ENCODE results near the gene SMPD2.

The SMPD2 gene

GRCh38 chr6:109447087-109447486, 6.6 kb downstream of the SMPD2 start:
- DNase-seq (ENCODE audit: low spot score): no peak

DNA sequence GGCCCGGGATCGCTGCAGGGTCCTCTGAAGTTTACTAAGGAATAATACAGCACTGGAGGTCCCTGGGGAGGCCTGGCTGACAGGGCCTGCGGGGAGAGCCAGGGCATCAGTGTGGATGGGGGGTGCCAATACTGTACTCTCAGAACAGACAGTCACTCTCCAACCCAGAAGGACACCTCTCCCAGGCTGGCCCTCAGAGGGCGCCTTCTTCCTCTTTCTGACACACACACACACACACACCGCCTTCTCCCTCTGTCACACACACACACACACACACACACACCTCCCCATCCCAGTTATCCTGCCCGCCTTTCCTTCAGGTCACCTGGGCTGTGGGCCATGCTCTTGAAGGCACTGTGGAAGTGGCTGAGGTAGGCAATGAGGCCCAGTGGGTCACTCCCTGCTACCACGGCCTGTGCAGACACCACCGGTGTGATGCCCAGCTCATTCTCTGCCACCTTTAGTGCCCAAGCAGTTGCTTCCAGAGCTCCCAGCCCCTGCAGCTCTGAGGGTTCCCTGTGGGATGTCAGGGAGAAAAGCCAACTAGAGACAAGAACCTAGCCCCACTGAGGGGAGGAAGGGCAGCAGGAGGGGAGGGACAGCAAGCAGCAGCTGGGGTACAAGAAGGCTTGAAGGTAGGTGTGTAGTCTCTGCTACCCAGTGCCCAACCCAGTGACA, 7.5 kb downstream of the SMPD2 start:
- no peak for DNase-seq (ENCODE audit: low spot score)

DNA sequence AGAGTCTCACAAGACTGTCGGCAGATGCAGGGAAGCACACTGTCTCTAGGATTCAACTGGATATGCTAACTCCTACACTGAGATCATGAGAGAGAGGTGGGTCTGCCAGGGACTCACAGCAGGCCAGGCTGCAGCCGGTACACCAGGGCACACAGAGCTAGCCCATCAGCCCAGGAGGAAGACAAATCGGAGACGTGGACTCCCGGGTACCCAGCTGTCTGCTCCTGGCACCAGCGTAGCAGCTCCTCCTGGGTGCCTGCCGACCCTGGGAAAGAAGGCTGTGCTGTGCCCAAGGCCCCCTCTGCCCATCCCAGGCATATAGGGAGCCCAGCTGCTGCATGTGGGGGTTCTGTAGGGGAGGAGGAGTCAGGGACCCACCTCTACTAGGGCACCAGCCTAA, 8.1 kb downstream of the SMPD2 start:
- no peak for DNase-seq (ENCODE audit: low spot score)

DNA sequence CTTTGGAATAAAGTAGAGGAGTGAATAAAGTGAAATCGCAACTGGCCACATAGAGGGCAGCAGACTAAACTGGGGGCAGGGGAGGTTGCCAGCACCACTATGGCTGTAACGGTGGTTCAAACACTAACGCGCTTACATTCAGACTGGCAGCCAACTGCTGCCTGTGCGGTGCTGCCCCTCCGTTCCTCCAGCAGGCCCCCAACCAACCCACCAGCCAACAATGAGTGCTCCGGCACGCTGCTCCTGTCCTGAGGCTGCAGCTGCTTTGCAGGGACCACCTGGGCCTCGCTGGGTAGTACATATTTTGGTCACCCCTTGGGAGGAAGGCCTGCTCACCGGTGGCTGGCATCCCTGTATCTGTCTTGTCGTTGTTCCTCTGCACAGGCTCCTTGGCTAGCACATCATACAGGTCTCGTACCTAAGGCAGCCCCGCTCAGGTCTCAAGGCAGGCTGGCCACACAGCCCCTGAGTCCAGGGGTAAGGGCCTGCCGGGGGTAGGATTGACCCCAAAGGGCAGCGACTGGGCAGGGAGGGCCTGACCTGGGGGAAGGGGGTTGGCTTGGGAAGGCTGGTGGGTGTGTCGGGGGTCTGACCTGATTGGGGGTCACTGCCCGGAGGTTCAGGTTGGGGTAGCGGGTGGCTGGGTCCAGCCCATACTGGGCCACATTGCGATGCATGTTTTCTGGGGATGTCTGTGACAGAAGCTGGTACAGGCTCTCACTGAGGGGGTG, 8.7 kb downstream of the SMPD2 start:
- DNase-seq (ENCODE audit: low spot score): no peak

- DNase-seq (ENCODE audit: low spot score): no peak
These were observed 9.5 kb downstream of the SMPD2 start for GRCh38 chr6:109449795-109450673.

GRCh38 chr6:109450801-109451200, 10.3 kb downstream of the SMPD2 start:
- DNase-seq (ENCODE audit: low spot score): no peak

GRCh38 chr6:109451376-109451775, 10.9 kb downstream of the SMPD2 start:
- DNase-seq (ENCODE audit: low spot score): no peak

GRCh38 chr6:109452181-109452580, 11.7 kb downstream of the SMPD2 start:
- DNase-seq (ENCODE audit: low spot score): no peak

- no peak for DNase-seq (ENCODE audit: low spot score)
These were observed 12.6 kb downstream of the SMPD2 start for GRCh38 chr6:109453156-109453555.

DNA sequence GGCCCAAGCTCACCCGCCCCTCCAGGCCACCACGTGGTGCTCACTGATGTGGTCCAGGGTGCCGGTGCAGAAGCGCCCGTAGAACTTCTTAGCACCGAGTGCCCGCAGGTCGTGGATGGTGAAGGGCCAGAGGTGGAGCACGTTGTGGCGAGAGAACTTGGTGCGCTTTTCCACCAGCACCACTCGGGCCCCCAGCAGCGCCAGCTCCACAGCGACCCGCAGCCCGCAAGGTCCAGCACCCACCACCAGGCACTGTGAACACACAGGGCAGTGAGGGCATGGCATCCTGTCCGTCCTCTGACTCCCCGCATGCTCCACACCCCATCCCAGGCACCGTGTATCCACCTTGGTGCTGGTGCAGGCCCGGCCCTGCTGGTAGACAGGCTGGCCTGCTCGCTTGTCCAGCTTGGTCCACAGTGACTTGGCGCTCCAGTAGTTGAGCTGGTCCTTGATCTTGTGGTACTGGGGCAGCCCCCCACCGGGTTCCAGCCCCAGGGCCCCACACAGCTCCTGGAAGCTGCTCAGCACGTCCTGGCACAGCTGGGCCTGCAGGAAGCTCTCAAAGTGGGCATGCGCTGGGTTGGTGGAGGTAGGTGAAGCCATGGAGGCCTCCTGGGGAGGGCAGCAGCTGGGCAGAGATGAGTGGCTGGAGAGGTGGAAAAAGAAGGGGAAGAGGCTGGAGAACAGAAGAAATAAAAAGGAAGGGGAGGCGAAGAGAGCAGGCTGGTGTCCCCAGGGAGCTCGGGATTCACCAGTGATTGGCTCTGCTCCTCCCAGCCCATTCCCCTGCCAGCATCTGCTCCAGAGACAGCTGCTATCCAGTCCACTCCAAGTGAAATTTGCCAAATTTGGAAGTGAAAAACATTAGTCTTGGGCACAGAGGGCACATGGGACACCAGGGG, 13.3 kb downstream of the SMPD2 start:
- no peak for DNase-seq (ENCODE audit: low spot score)

DNA sequence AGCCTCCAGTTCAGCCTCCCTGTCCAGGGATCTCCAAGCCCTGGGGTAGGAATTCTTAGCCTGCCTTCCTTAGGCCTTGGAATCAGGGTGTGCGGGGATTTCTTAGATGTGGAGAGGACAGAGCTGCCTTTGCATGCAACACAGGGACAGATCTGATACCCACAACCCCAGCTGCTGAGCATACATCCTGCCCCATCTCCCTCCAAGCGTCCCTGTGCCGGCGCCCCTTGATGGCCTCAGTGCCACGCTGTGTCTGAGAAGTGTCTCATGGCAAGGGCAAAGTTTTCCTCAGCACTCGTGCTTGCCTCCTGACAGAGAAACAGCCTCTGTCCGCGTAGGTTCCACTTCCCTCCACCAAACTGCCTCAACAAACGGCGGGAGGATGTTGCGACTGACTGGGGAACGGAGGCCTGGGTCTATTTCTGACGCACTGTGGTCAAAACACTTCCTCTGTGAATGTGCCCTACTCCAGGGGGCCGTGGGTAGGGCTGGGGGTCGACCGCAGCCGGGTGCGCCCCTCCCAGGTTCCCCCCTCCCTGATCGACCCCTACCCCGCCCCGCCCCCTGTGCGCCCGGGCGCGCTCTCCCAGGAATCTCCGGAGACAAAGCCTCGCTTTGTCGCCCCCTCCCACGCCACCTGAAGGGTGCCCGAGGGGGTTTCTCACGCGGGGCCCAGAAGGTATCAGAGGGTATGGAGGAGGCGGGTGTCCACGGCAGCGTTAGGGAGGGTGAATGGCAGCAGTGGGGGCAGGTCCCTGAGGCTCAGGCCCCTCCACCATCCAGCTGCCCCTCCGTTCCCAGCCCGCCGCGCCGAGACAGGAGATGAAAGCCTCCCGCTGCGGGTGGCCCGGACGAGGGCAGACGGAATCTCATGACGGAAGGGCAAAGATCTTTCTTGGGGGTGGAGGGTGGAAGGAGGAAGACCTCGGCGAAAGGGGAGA, 14.2 kb downstream of the SMPD2 start:
- DNase-seq (ENCODE audit: low spot score): peak; percentile 15

- peak; percentile 64 for DNase-seq (ENCODE audit: low spot score)
These were observed 15.1 kb downstream of the SMPD2 start, which contains the start of gene MICAL1 for GRCh38 chr6:109455437-109456110. MICAL1 (minus strand) TSS chr6:109455772; CDS start chr6:109454196, 1,576 bp downstream.

- DNase-seq (ENCODE audit: low spot score): no peak
These were observed 15.6 kb downstream of the SMPD2 start for GRCh38 chr6:109456111-109456583.

DNA sequence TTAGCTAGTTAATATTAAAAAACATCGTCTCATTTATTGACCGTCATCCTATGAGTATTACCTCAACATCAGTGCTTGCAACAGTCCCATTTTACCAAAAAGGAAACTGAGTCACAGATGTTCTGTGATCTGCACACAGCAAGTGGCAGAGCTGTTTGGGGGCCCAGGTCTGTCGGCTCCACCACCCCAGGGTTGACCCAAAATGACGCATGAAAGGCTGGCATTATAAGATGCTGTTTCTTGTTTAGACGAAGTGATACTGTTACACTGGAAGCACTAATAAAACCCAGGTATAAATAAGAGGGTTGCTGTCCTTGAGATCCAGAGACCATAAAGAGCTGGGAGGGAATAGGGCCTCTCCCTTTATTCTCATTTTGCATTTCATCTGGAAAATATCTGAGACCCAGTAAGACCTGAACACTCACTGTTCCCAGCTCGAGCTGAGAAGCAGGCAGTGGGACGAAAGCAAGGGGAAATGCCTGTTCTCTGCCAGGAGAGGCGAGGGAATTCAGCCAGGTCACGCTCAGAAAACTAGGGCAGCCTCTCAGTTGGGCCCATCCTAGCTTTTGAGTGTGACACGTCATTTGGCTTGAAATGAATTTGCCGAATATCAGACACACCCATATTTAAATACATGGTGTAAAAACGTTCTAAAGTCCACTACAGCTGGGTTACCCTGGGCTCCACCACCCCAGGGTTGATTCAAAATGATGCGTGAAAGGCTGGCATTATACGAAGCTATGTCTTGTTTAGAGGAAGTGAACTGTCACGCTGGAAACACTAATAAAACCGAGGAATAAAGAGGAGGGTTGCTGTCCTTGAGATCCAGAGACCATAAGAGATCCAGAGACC, 16.4 kb downstream of the SMPD2 start:
- peak; percentile 68 for DNase-seq (ENCODE audit: low spot score)

GRCh38 chr6:109457562-109457996, 17.1 kb downstream of the SMPD2 start:
- DNase-seq (ENCODE audit: low spot score): no peak

DNA sequence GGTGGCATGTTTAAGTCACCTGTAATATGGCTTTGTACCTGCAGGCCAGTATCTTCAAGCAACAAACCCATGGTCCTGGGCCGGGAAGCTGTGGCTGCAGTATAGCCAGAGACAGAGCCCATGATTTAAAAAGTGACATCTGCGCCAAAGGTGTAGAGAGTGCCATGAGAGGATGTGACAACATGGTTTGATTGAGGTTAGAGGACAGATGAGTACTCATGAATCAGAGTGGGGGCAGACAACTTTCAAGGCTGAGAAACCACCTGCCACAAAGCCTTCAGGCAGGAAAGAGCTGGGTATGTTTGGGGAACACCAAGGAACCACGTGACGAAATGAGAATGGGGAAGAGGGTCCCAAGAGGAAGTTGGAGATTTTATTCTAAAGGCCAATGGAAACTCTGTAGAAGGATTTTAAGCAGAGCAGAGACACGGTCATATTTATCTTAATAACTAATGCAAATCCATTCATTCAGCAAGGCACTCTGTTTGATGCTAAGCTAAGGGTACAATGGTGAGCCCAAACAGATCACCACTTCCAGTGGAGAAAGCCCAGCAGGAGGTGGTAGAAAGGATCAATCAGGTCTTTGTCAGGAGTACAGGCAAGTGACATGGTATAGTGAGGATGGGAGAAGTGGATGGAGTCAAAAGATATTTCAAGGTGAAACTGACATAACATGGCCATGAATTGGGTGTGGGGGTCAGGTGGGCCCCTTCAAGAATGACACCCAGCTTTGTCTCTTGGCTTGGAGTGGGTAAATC, 18.4 kb downstream of the SMPD2 start:
- DNase-seq (ENCODE audit: low spot score): no peak

- DNase-seq (ENCODE audit: low spot score): no peak
These were observed 19.8 kb downstream of the SMPD2 start for GRCh38 chr6:109460161-109460829.

Measured in LoVo (cell line).